22Rv1 (cell line): ENCODE data around the gene MOV10L1.

Experiments
- H3K27ac ChIP-seq: fragments of 450-650 bp; 2 replicates; pipeline ENCODE4 v1.5.1; 2017
- ZFX ChIP-seq: fragments of 450-650 bp; IDR thresholded peaks from 2 replicates; pipeline ENCODE4 v1.6.1; 2017; ENCODE audit warnings: antibody characterized with exemption, borderline replicate concordance
- TF ChIP-seq, protein P1 (sequence below): fragments of 450-650 bp; IDR thresholded peaks from 2 replicates; pipeline ENCODE4 v1.5.1; 2017; ENCODE audit warnings: mild to moderate bottlenecking

The MOV10L1 gene

DNA sequence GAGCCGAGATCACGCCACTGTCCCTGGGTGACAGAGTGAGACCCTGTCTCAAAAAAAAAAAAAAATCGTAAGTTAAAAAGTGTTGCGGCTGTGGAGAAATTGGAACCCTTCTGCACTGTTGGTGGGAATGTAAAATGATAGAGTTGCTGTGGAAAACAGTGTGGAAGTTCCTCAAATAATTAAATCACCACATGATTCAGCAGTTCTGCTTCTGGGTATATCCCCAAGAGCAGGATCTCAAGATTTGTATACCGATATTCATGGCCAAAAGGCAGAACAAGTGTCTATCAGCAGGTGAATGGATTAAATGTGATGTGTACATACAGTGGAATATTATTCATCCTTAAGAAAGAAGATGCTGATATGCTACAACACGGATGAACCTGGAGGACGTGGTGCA lies 114.8 kb downstream of the MOV10L1 start:
- peak overlapping the region; percentile 34 for H3K27ac ChIP-seq
- TF ChIP-seq, protein P1, sequence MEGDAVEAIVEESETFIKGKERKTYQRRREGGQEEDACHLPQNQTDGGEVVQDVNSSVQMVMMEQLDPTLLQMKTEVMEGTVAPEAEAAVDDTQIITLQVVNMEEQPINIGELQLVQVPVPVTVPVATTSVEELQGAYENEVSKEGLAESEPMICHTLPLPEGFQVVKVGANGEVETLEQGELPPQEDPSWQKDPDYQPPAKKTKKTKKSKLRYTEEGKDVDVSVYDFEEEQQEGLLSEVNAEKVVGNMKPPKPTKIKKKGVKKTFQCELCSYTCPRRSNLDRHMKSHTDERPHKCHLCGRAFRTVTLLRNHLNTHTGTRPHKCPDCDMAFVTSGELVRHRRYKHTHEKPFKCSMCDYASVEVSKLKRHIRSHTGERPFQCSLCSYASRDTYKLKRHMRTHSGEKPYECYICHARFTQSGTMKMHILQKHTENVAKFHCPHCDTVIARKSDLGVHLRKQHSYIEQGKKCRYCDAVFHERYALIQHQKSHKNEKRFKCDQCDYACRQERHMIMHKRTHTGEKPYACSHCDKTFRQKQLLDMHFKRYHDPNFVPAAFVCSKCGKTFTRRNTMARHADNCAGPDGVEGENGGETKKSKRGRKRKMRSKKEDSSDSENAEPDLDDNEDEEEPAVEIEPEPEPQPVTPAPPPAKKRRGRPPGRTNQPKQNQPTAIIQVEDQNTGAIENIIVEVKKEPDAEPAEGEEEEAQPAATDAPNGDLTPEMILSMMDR, result no peak
- TF ChIP-seq ZFX, result no peak

DNA sequence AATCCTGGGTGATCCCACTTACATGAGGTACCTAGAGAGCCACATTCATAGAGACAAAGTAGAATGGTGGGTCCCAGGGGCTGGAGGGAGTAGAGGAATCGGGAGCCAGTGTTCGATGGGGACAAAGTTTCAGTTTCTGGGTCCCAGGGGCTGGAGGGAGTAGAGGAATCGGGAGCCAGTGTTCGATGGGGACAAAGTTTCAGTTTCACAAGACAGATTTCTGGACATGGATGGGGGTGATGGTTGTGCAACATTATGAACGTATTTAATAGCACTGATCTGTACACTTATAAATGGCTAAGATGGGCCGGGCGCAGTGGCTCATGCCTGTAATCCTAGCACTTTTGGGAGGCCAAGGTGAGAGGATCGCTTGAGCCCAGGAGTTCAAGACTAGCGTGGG lies 115.2 kb downstream of the MOV10L1 start:
- peak overlapping the region; percentile 34; the same call in 1 of the 2 replicates for H3K27ac ChIP-seq

DNA sequence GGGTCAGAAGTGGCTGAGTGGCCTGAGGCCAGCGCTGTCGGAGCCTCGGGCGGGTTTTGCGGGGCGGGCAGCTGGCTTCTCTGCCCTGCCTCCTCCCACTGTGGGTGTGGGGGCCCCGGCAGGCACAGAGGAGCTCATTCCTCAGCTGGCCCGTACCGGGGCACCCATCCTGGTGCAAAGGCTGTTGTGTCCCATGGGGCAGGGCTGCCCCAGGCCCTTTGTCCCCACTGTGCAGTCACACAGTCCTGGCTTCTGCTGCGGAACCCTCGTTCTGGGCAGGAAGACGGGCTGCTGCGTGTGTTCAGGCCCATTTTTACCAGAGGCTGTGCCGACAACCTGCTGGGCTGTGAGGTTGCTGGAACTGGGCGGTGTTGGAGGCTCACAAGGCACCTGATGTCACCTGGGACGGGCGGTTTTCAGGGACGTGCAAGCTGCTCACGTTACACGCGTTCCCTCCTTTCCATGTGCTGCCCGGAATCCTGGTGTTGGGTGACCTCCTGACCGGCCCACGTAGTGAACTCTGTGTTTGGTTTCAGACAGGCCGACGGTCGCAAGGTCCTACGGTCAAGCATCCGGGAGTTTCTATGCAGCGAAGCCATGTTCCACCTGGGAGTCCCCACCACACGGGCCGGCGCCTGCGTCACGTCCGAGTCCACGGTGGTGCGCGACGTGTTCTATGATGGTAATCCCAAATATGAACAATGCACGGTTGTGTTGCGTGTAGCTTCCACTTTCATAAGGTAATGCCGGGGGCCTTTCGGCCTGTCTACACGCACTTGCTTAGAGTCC lies 116.2 kb downstream of the MOV10L1 start:
- TF ChIP-seq, protein P1, result no peak
- TF ChIP-seq ZFX, result no peak
- H3K27ac ChIP-seq, result peak overlapping the region; percentile 34

DNA sequence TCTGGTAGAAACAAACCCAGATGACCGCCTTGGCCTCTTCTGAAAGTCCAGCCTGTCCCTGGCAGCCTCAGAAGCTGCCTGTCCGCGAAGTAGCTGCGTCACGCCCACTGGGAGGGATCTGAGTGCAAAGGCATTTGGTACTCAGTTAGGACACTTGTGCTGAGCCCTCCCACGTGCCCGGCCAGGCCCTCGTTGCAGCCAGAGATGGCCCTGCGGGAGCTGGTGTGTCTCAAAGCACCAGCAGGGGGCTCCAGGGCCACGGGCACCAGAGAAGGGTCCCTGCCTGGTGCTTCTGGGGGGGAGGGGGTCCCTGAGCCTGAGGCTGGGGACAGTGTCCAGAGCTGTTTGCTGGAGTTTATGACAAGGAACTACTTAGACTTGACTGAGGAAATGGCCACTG lies 116.8 kb downstream of the MOV10L1 start:
- TF ChIP-seq, protein P1, result peak; percentile 64
- TF ChIP-seq ZFX, result no peak
- H3K27ac ChIP-seq, result peak overlapping the region; percentile 7; the same call in 1 of the 2 replicates

DNA sequence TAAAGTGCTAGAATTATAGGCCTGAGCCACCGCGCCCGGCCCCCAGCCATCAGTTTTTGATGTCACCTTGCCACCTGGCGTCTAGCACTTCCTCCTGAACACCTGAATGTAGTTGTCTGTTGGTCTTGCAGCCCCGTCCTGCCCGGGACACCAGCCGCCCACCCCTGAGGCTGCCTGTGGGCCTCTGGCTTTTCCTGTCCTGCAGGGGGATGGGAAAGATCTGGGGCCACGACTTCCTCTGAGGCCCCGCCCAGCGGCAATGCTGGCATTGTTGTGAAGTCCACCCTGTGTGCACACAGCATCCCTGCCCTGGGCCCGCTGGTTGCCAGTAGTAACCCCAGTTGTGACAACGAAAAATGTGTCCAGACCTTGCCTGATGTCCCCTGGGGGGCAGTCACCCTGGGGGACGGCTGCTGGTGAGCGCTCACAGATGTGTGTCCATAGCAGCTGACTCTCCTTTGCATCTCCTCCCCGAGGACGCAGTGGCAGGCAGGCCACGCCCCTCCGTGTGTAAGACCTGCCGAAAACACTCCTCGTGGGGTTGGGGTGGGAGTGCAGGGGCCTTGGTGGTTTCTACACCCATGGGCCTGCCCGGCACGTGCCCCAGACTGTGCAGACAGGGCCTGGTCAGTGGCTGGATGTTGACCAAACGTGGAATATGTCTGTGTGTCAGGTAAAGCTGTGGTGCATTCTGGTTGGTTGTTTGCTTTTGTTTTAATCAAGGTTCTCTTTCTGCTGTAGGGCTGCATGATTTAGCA lies 117.8 kb downstream of the MOV10L1 start:
- no peak for TF ChIP-seq ZFX
- TF ChIP-seq, protein P1, result no peak
- peak overlapping the region; percentile 13; the same call in 1 of the 2 replicates for H3K27ac ChIP-seq

DNA sequence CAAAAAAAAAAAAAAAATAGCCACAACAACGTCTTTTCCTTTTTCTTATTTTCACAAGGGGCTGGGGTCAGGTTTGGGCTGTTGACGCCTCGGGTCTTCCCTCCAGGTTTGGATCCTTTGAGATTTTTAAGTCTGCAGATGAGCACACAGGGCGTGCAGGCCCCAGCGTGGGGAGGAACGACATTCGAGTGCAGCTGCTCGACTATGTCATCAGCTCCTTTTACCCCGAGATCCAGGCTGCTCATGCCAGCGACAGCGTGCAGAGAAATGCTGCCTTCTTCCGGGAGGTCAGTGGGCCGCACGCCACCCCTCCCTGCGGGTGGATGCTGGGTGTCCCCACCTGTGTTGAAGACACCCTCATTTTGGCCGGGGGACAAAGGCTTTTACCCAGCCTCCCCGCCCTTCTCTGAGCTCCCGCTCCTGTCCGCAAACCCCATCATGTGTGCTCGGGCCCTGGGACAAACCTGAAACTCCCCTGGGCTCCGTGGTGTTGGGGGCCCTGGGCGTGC lies 118.7 kb downstream of the MOV10L1 start:
- H3K27ac ChIP-seq, result peak overlapping the region; percentile 13; the same call in 1 of the 2 replicates
- TF ChIP-seq, protein P1, result no peak
- no peak for TF ChIP-seq ZFX

DNA sequence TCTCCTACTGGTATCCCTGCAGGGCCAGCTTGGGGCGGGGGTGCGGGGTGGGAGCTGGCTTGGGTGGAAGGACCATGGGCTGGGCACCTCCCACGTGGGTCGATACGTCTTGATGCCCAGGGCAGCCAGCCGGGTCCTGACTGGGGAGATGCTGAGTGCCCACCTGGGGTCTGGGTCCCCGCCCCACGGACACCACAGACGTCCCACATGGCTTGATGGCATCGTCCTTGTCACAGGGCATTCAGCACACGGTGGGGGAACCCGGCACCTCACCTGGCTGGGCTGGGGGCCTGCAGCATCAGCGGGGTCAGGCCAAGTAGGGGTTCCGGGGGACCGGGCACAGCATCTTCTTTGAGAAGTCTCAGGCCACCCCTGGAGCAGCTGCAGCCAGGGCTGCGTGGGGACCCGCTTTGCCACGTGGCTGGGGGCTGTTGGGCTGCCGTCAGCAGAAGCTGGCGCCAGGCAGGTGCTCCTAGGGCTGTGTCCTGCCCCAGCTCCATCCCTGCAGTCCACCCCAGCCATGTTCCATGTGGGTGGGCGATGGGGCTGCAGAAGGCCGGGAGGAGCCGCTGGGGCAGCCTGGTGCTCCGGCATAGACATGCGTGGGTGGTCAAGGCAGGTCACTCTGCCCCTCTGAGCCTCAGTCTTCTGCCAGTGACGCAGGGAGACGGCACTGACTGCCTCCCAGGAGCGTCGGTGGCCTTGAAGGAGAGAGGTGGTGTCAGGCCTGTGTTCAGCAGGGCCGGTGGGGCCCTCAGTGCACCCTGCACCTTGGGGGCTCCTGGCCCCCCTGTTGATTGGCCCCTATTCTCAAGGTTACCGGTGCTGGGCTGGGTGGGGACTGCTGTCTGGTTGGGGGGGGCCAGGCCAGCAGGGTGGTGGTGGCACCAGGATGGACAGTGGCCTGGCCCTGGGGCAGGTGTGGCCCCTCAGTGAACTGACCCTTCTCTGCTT lies 119.4 kb downstream of the MOV10L1 start:
- no peak overlapping the region for H3K27ac ChIP-seq
- TF ChIP-seq, protein P1, result no peak
- no peak for TF ChIP-seq ZFX
